Measurements from ENCODE around the gene CIC.
"Not testable (repeated sequence)": the region's sequence is repeated elsewhere in the genome, so short reads cannot be mapped to it uniquely, and the experiment has no call there.

Gene CIC

GRCh38 chr19:42335971-42336370 is 66.9 kb downstream of the CIC start:
- DNase-seq = no peak

DNA sequence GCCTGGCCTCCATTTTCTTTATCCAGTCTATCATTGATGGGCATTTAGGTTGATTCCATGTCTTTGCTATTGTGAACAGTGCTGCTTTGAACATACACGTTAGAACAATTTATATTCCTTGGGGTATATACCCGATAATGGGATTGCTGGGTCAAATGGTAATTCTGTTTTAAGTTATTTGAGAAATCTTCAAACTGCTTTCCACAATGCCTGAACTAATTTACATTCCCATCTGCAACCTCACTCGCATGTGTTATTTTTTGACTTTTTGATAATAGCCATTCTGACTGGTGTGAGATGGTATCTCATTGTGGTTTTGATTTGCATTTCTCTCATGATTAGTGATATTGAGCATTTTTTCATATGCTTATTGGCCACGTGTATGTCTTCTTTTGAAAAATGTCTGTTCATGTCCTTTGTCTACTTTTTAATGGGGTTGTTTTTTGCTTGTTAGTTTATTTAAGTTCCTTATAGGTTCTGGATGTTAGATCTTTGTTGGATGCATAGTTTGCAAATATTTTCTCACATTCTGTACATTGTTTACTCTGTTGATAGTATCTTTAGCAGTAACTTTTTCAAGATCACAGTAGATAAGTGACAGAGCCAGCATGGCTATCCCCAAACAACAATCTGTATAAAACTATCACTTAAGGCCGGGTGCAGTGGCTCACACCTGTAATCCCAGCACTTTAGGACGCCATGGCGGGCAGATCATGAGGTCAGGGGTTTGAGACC is 70.2 kb downstream of the CIC start:
- not testable (repeated sequence) for DNase-seq

GRCh38 chr19:42339922-42340321 is 70.9 kb downstream of the CIC start:
- not testable (repeated sequence) for DNase-seq

- DNase-seq = no peak
These were observed 74.5 kb downstream of the CIC start for GRCh38 chr19:42343344-42344110.

DNA sequence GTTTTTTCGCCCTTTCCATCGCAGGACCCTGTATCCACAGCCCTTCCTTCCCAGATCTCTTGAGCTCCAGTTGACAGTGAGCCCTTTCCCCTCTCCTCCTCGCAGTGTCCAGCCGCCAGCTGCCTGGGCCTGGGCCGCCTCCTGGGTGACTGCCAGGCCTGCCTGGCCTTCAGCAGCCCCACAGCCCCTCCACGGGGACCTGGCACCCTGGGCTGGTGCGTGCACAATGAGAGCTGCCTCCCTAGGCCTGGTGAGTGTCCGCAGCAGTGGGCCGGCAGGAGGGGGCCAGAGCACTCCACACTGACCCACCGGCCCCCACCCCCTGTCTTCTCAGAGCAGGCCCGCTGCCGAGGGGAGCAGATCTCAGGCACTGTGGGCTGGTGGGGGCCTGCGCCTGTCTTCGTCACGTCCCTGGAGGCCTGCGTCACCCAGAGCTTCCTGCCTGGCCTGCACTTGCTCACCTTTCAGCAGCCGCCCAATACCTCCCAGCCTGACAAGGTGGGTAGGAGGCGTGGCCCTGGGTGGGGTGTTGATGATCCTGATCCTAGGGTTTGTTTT is 75.4 kb downstream of the CIC start:
- no peak for DNase-seq

Measured in AML-193 (cell line).